ENCODE data around the gene ADSS2.
A peak's percentile ranks its signal among the peaks of the same experiment; 100 is the strongest.
"Not testable (repeated sequence)": the region's sequence is repeated elsewhere in the genome, so short reads cannot be mapped to it uniquely, and the experiment has no call there.

ADSS2 gene

GRCh38 chr1:244394346-244394745, 57.4 kb downstream of the ADSS2 start:
- Histone ChIP-seq H3K4me3 (ENCODE audit: low read length) (no peak overlapping the region), H3K9me3 (replicated peaks; ENCODE audit: low read length) (no peaks in the 10 kb centered on the region), H3K9ac (ENCODE audit: low read depth, low read length) (no peak overlapping the region), H3K4me2 (ENCODE audit: low read length) (no peak overlapping the region), H3K27me3 (ENCODE audit: control insufficient read depth, insufficient read depth, low read length) (no peaks in the 10 kb centered on the region), H3K4me1 (ENCODE audit: control insufficient read depth, insufficient read depth, low read length) (no peaks in the 10 kb centered on the region), H3K36me3 (ENCODE audit: insufficient read depth, low read length) (peaks cover 2% of the 10 kb centered on the region)

- H3K9me3 ChIP-seq (replicated peaks; ENCODE audit: low read length): no peaks in the 10 kb centered on the region
- H3K36me3 ChIP-seq (ENCODE audit: insufficient read depth, low read length): peaks cover 2% of the 10 kb centered on the region
- no peak overlapping the region for H3K4me2 ChIP-seq (ENCODE audit: low read length)
- H3K4me1 ChIP-seq (ENCODE audit: control insufficient read depth, insufficient read depth, low read length): peaks cover 3% of the 10 kb centered on the region
- H3K27me3 ChIP-seq (ENCODE audit: control insufficient read depth, insufficient read depth, low read length): no peaks in the 10 kb centered on the region
- no peak overlapping the region for H3K4me3 ChIP-seq (ENCODE audit: low read length)
- no peak overlapping the region for H3K9ac ChIP-seq (ENCODE audit: low read depth, low read length)
Observed at GRCh38 chr1:244393604-244394176, 58.0 kb downstream of the ADSS2 start.

- H3K9ac ChIP-seq (ENCODE audit: low read depth, low read length): no peak overlapping the region
- no peak overlapping the region for H3K4me3 ChIP-seq (ENCODE audit: low read length)
- no peaks in the 10 kb centered on the region for H3K27me3 ChIP-seq (ENCODE audit: control insufficient read depth, insufficient read depth, low read length)
- peaks cover 6% of the 10 kb centered on the region for H3K4me1 ChIP-seq (ENCODE audit: control insufficient read depth, insufficient read depth, low read length)
- H3K9me3 ChIP-seq (replicated peaks; ENCODE audit: low read length): no peaks in the 10 kb centered on the region
- no peaks in the 10 kb centered on the region for H3K36me3 ChIP-seq (ENCODE audit: insufficient read depth, low read length)
- H3K4me2 ChIP-seq (ENCODE audit: low read length): no peak overlapping the region
Observed at GRCh38 chr1:244391761-244392160, 59.9 kb downstream of the ADSS2 start.

GRCh38 chr1:244388961-244389360, 62.7 kb downstream of the ADSS2 start:
- H3K4me1 ChIP-seq (ENCODE audit: control insufficient read depth, insufficient read depth, low read length): peaks cover 6% of the 10 kb centered on the region
- H3K27me3 ChIP-seq (ENCODE audit: control insufficient read depth, insufficient read depth, low read length): no peaks in the 10 kb centered on the region
- H3K4me2 ChIP-seq (ENCODE audit: low read length): peak overlapping the region; percentile 80
- H3K9me3 ChIP-seq (replicated peaks; ENCODE audit: low read length): no peaks in the 10 kb centered on the region
- H3K4me3 ChIP-seq (ENCODE audit: low read length): peak overlapping the region; percentile 25
- H3K36me3 ChIP-seq (ENCODE audit: insufficient read depth, low read length): no peaks in the 10 kb centered on the region
- H3K9ac ChIP-seq (ENCODE audit: low read depth, low read length): peak overlapping the region; percentile 40

- Histone ChIP-seq H3K4me2 (ENCODE audit: low read length) (no peak overlapping the region), H3K9me3 (replicated peaks; ENCODE audit: low read length) (no peaks in the 10 kb centered on the region), H3K4me3 (ENCODE audit: low read length) (no peak overlapping the region), H3K27me3 (ENCODE audit: control insufficient read depth, insufficient read depth, low read length) (no peaks in the 10 kb centered on the region), H3K36me3 (ENCODE audit: insufficient read depth, low read length) (no peaks in the 10 kb centered on the region), H3K9ac (ENCODE audit: low read depth, low read length) (no peak overlapping the region), H3K4me1 (ENCODE audit: control insufficient read depth, insufficient read depth, low read length) (peaks cover 11% of the 10 kb centered on the region)
Observed at GRCh38 chr1:244387415-244387814, 64.3 kb downstream of the ADSS2 start.

GRCh38 chr1:244386595-244386994, 65.1 kb downstream of the ADSS2 start:
- H3K9ac ChIP-seq (ENCODE audit: low read depth, low read length): no peak overlapping the region
- no peak overlapping the region for H3K4me3 ChIP-seq (ENCODE audit: low read length)
- H3K9me3 ChIP-seq (replicated peaks; ENCODE audit: low read length): no peaks in the 10 kb centered on the region

GRCh38 chr1:244384066-244384465, 67.6 kb downstream of the ADSS2 start:
- H3K27me3 ChIP-seq (ENCODE audit: control insufficient read depth, insufficient read depth, low read length): no peaks in the 10 kb centered on the region
- H3K9me3 ChIP-seq (replicated peaks; ENCODE audit: low read length): no peaks in the 10 kb centered on the region
- no peak overlapping the region for H3K9ac ChIP-seq (ENCODE audit: low read depth, low read length)
- no peak overlapping the region for H3K4me3 ChIP-seq (ENCODE audit: low read length)
- H3K36me3 ChIP-seq (ENCODE audit: insufficient read depth, low read length): no peaks in the 10 kb centered on the region
- H3K4me2 ChIP-seq (ENCODE audit: low read length): no peak overlapping the region
- H3K4me1 ChIP-seq (ENCODE audit: control insufficient read depth, insufficient read depth, low read length): peaks cover 24% of the 10 kb centered on the region

More at GRCh38 chr1:244386595-244386994, 65.1 kb downstream of the ADSS2 start:
- Histone ChIP-seq H3K4me2 (ENCODE audit: low read length) (no peak overlapping the region), H3K27me3 (ENCODE audit: control insufficient read depth, insufficient read depth, low read length) (no peaks in the 10 kb centered on the region), H3K36me3 (ENCODE audit: insufficient read depth, low read length) (no peaks in the 10 kb centered on the region), H3K4me1 (ENCODE audit: control insufficient read depth, insufficient read depth, low read length) (peaks cover 19% of the 10 kb centered on the region)

GRCh38 chr1:244383278-244383884, 68.3 kb downstream of the ADSS2 start:
- H3K9me3 ChIP-seq (replicated peaks; ENCODE audit: low read length): no peaks in the 10 kb centered on the region
- H3K4me1 ChIP-seq (ENCODE audit: control insufficient read depth, insufficient read depth, low read length): peaks cover 18% of the 10 kb centered on the region
- no peak overlapping the region for H3K4me3 ChIP-seq (ENCODE audit: low read length)
- H3K9ac ChIP-seq (ENCODE audit: low read depth, low read length): no peak overlapping the region
- no peaks in the 10 kb centered on the region for H3K36me3 ChIP-seq (ENCODE audit: insufficient read depth, low read length)
- no peak overlapping the region for H3K4me2 ChIP-seq (ENCODE audit: low read length)
- no peaks in the 10 kb centered on the region for H3K27me3 ChIP-seq (ENCODE audit: control insufficient read depth, insufficient read depth, low read length)

- no peak overlapping the region for H3K4me3 ChIP-seq (ENCODE audit: low read length)
- no peaks in the 10 kb centered on the region for H3K9me3 ChIP-seq (replicated peaks; ENCODE audit: low read length)
- H3K36me3 ChIP-seq (ENCODE audit: insufficient read depth, low read length): no peaks in the 10 kb centered on the region
- peak overlapping the region; percentile 63 for H3K4me2 ChIP-seq (ENCODE audit: low read length)
- H3K9ac ChIP-seq (ENCODE audit: low read depth, low read length): peak overlapping the region; percentile 45
- no peaks in the 10 kb centered on the region for H3K27me3 ChIP-seq (ENCODE audit: control insufficient read depth, insufficient read depth, low read length)
- H3K4me1 ChIP-seq (ENCODE audit: control insufficient read depth, insufficient read depth, low read length): peaks cover 18% of the 10 kb centered on the region
Observed at GRCh38 chr1:244381878-244382565, 69.7 kb downstream of the ADSS2 start.

- Histone ChIP-seq H3K4me3 (ENCODE audit: low read length) (no peak overlapping the region), H3K9ac (ENCODE audit: low read depth, low read length) (no peak overlapping the region), H3K4me1 (ENCODE audit: control insufficient read depth, insufficient read depth, low read length) (no peaks in the 10 kb centered on the region), H3K4me2 (ENCODE audit: low read length) (no peak overlapping the region), H3K27me3 (ENCODE audit: control insufficient read depth, insufficient read depth, low read length) (no peaks in the 10 kb centered on the region), H3K9me3 (replicated peaks; ENCODE audit: low read length) (no peaks in the 10 kb centered on the region), H3K36me3 (ENCODE audit: insufficient read depth, low read length) (no peaks in the 10 kb centered on the region)
Observed at GRCh38 chr1:244376126-244376525, 75.6 kb downstream of the ADSS2 start.

- Histone ChIP-seq H3K4me3 (ENCODE audit: low read length) (no peak overlapping the region), H3K9ac (ENCODE audit: low read depth, low read length) (no peak overlapping the region), H3K27me3 (ENCODE audit: control insufficient read depth, insufficient read depth, low read length) (no peaks in the 10 kb centered on the region), H3K4me2 (ENCODE audit: low read length) (no peak overlapping the region), H3K9me3 (replicated peaks; ENCODE audit: low read length) (no peaks in the 10 kb centered on the region), H3K36me3 (ENCODE audit: insufficient read depth, low read length) (no peaks in the 10 kb centered on the region), H3K4me1 (ENCODE audit: control insufficient read depth, insufficient read depth, low read length) (no peaks in the 10 kb centered on the region)
Observed at GRCh38 chr1:244375051-244375450, 76.7 kb downstream of the ADSS2 start.

GRCh38 chr1:244374484-244374883, 77.2 kb downstream of the ADSS2 start:
- H3K4me1 ChIP-seq (ENCODE audit: control insufficient read depth, insufficient read depth, low read length); H3K36me3 ChIP-seq (ENCODE audit: insufficient read depth, low read length): not testable (repeated sequence)

More at GRCh38 chr1:244374484-244374883, 77.2 kb downstream of the ADSS2 start:
- not testable (repeated sequence) for H3K4me3 ChIP-seq (ENCODE audit: low read length); H3K27me3 ChIP-seq (ENCODE audit: control insufficient read depth, insufficient read depth, low read length); H3K9ac ChIP-seq (ENCODE audit: low read depth, low read length); H3K4me2 ChIP-seq (ENCODE audit: low read length); H3K9me3 ChIP-seq (replicated peaks; ENCODE audit: low read length)
